ENCODE measurements around the gene PLA2G12A.

The PLA2G12A gene

DNA sequence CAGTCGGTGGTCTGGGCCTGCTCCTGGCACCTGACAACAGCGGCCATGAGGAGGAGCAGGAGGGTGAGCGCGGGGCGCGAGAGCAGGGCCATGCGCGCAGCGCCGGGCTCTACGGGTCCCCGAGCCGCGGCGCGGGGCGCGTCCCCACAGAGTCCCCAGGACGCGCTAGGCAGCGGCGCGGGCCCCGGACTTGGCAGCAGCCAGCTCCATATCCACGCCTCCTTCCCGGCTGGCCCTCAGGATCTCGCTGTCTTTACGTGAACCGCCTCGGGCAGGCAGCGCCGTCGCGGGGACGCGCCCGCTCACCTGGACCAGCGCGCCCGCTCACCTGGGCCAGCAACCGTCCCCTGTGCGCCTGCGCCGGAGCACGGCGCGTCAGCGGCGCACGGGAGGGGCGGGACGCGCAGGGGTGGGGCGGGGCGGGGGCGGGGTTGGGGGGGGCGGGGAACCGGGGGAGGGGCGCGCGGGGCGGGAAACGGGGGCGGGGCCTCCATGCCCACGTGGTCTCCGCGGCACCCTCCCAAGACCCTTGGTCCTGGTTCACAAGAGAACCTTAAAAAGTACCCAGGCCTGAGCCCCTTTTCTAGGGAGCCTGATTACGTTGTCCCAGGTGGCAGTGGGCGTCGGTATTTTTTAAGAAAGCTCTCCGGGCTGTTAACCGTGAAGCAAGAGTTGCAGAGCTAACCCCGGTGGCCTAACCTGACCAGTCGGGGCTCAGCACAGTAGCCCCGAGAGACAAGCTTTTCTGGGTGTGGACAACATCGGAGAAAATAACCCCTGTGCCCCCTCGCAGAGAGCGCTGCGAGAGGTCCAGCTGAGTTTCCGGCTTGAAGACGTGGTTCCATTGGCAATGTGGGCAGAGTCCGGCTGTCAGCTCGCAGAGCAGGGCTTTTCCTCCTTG is at the start of gene PLA2G12A:
PLA2G12A (minus strand) TSS at position 353 of the 901 bp plus-strand sequence; CDS start at position 92, 261 bp downstream.
- TF ChIP-seq, protein P1, sequence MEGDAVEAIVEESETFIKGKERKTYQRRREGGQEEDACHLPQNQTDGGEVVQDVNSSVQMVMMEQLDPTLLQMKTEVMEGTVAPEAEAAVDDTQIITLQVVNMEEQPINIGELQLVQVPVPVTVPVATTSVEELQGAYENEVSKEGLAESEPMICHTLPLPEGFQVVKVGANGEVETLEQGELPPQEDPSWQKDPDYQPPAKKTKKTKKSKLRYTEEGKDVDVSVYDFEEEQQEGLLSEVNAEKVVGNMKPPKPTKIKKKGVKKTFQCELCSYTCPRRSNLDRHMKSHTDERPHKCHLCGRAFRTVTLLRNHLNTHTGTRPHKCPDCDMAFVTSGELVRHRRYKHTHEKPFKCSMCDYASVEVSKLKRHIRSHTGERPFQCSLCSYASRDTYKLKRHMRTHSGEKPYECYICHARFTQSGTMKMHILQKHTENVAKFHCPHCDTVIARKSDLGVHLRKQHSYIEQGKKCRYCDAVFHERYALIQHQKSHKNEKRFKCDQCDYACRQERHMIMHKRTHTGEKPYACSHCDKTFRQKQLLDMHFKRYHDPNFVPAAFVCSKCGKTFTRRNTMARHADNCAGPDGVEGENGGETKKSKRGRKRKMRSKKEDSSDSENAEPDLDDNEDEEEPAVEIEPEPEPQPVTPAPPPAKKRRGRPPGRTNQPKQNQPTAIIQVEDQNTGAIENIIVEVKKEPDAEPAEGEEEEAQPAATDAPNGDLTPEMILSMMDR (IDR thresholded peaks at IDR 0.05; ENCODE audit: borderline replicate concordance, insufficient read depth, low read depth, low read length): no peak
- H3K4me3 ChIP-seq (ENCODE audit: low read depth, low read length): peak within 1 kb of the TSS; percentile 73

DNA sequence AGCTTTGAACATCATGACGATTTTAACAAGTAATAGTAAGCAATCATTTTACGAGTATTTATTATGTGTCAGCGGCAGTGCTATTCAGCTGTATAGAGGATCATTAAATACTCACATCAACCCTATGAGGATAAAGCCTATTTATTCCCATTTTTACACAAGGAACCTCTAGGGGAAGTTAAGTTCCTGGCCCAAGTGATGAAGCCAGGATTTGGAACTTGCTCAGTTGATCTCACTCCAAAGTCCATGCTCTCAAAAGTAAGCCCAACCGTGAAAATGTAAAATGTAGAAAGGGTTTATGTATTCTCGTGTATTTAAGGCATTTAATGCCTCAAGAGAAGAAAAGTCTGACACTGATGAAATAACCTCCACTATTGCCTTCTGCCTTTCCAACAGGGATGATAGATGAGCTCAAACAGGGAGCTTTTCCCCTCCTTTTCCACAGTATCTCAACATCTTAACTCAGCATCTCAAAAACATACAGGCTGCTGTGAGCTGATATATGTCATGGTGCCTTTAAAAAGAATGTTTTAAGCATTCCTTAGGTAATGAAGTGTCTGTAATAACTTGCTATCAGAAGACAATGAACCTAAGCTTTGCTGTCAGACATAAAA is 35.0 kb upstream of the PLA2G12A start:
- TF ChIP-seq, protein P1 (IDR thresholded peaks at IDR 0.05; ENCODE audit: borderline replicate concordance, insufficient read depth, low read depth, low read length): no peak
- no peak overlapping the region for H3K4me3 ChIP-seq (ENCODE audit: low read depth, low read length)

DNA sequence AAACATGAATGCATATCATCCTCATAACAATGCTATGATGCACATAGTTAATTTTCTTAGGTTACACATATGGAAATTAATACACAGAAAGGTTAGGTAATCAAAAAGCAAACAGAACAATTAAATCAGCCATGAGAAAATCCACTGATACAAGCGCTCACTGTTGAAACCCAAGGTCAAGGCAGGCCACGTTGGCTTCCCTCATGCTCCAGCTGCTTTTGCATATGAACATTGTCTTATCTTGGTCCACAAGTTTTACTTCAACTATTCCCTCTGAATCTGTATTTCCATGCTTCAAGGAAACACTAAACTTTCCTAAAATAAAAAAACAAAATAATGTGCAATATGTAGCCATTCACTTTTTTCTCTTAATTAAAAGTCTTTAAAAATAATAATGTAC is 34.5 kb upstream of the PLA2G12A start:
- TF ChIP-seq, protein P1 (IDR thresholded peaks at IDR 0.05; ENCODE audit: borderline replicate concordance, insufficient read depth, low read depth, low read length): no peak
- H3K4me3 ChIP-seq (ENCODE audit: low read depth, low read length): no peak overlapping the region

DNA sequence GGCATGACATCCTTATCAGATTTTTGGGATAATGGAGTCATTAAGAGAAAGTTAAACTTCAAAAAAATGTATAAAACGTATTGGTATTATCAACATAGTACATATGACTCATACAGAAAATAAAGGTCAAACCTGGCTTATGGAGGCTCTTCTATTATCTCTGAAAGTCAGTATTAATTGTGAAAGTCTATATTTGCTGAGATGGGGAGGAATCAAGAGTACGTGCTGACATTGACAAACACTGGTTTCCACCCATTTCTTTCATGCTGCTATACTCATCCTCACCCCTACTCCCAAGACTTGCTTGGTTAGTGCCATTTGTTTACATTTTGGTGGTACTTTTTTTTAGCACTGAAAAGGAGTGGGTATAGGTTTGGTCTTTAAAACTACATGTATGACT is 30.8 kb upstream of the PLA2G12A start:
- TF ChIP-seq, protein P1 (IDR thresholded peaks at IDR 0.05; ENCODE audit: borderline replicate concordance, insufficient read depth, low read depth, low read length): no peak
- no peak overlapping the region for H3K4me3 ChIP-seq (ENCODE audit: low read depth, low read length)

DNA sequence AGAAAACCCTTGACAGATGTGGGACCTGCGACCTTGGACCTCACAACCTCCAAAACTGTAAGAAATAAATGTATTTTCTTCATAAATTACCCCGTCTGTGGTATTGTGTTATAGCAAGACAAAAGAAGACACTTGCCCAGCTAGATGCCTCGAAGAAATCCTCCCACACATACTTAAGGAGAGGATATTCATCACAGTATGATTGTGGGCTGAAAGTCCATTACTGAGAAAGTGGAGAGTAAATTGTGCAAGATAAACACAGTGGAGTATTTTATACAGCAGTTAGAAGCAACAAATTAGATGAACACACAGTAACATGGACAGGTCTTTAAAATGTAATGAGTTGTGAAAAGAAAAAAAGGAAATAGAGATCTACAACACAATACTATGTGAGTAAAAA is 25.8 kb upstream of the PLA2G12A start:
- TF ChIP-seq, protein P1 (IDR thresholded peaks at IDR 0.05; ENCODE audit: borderline replicate concordance, insufficient read depth, low read depth, low read length): no peak

DNA sequence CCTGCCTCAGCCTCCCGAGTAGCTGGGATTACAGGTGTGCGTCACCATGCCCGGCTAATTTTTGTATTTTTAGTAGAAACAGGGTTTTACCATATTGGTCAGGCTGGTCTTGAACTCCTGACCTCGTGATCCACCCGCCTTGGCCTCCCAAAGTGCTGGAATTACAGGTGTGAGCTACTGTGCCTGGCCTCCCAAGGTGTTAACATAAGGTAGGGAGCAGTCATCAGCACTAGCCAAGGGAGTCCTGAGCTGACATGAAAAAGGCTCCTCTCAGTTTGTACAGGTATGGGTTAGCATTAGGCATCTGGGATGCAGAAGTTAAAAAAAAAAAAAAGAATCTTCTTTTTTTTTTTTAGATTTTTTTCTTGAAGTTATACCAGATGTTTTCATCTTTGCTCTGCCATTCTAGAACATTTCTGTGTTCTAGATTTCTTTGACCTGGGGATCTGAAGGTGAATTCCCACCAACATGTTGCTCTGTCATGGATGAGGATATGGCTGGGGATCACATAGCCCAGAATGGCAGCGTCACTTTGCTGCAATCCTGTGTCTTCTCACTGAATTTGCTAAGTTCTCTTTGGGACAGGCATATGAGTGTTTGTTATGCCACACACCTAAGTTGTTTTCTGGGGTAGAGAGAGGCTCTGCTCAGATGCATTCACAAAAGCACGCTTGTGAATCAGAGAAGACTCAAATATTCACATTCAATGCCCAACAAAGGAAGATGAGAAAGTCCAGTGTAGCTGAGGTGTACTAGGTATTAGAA is 24.4 kb upstream of the PLA2G12A start:
- TF ChIP-seq, protein P1 (IDR thresholded peaks at IDR 0.05; ENCODE audit: borderline replicate concordance, insufficient read depth, low read depth, low read length): no peak
- H3K4me3 ChIP-seq (ENCODE audit: low read depth, low read length): no peak overlapping the region

More for the DNA sequence above, 25.8 kb upstream of the PLA2G12A start:
- H3K4me3 ChIP-seq (ENCODE audit: low read depth, low read length): no peak overlapping the region
